Spleen (tissue), 7 donors: ENCODE data around the gene RBP4.

Experiments used
- POLR2A ChIP-seq, 3 donors: fragments of 450-650 bp; IDR thresholded peaks; one replicate each; pipeline ENCODE4 v1.5.1; 2017; ENCODE audit warnings: antibody characterized with exemption in 3 of 3, mild to moderate bottlenecking in 1 of 3
- POLR2AphosphoS5 ChIP-seq, 3 donors: sonication (generic); formaldehyde crosslinking; IDR thresholded peaks; one replicate each; pipeline ENCODE4 v1.5.1; 2017; ENCODE audit warnings: antibody characterized with exemption in 3 of 3
- TF ChIP-seq, protein P1 (sequence below), 11 experiments: fragments of 200-600 bp in 7 of 11; fragments of 450-650 bp in 4 of 11; sonication (generic) in 4 of 11; IDR thresholded peaks in 8 of 11; conservative IDR thresholded peaks in 3 of 11; 1 replicate in 7 of 11; 2 replicates in 4 of 11; pipeline versions ENCODE4 v1.4.0 to v1.8.0; 2016 to 2021; ENCODE audit warnings: antibody characterized with exemption in 11 of 11, inconsistent platforms in 4 of 11, mild to moderate bottlenecking in 1 of 11
- donor health status: DM: no; HTN: no; CAD: no; lungs with moderate emphysema.
- donor health status: DM: no; HTN: no; CAD: no.
- donor health status: DM: no; HTN: no; CAD: no.

GRCh38 chr10:93579985-93580711 lies 20.9 kb downstream of the RBP4 start:
- TF ChIP-seq POLR2A (IDR thresholded peaks at IDR 0.05) (no peak), POLR2AphosphoS5 (IDR thresholded peaks at IDR 0.05) (no peak)
- TF ChIP-seq, protein P1, sequence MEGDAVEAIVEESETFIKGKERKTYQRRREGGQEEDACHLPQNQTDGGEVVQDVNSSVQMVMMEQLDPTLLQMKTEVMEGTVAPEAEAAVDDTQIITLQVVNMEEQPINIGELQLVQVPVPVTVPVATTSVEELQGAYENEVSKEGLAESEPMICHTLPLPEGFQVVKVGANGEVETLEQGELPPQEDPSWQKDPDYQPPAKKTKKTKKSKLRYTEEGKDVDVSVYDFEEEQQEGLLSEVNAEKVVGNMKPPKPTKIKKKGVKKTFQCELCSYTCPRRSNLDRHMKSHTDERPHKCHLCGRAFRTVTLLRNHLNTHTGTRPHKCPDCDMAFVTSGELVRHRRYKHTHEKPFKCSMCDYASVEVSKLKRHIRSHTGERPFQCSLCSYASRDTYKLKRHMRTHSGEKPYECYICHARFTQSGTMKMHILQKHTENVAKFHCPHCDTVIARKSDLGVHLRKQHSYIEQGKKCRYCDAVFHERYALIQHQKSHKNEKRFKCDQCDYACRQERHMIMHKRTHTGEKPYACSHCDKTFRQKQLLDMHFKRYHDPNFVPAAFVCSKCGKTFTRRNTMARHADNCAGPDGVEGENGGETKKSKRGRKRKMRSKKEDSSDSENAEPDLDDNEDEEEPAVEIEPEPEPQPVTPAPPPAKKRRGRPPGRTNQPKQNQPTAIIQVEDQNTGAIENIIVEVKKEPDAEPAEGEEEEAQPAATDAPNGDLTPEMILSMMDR (IDR thresholded peaks at IDR 0.05 in 8 of 11, conservative IDR thresholded peaks at IDR 0.05 in 3 of 11), result no peak
